ENCODE data around the gene VASN.

DNA sequence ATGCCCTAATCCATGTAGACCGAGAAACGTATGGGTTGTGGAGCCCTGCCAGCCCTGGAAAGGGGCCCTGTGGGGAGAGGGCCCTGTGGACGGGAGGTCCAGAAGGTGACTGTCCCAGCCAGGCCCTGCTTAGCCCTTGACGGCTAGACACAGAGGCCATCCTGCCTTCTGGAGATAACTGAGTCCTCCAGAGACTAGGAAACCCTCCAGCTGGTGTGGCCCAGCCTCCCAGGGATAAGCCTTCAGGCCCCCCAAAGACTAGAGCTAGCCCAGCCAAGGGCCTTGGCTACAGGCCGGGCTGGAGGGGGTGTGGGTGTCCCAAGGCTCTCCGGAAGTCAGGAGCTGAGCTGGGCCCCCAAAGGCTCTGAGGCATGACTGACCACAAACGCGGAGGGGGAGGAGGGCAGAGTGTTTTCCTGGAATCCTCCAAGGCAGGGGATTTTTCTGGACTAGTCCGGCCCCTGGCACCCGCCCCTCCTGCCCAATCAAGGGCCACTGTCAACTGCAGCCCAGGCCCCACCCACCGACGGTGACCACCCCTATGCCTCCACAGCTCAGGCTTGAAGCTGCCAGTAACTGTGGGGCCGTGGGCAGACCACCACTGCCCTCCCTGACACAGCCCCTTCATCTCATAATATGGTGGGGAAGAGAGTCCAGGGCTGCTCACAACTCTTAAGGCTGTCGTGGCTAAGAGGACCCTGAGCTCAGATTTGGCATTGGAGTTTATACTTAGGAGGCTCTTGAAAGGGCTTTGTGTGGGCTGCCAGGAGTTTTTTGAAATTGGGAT lies 885 bp upstream of the VASN start:
- TF ChIP-seq POLR2A (IDR thresholded peaks at IDR 0.05; ENCODE audit: low read depth) = no peak
- TF ChIP-seq, protein P1, sequence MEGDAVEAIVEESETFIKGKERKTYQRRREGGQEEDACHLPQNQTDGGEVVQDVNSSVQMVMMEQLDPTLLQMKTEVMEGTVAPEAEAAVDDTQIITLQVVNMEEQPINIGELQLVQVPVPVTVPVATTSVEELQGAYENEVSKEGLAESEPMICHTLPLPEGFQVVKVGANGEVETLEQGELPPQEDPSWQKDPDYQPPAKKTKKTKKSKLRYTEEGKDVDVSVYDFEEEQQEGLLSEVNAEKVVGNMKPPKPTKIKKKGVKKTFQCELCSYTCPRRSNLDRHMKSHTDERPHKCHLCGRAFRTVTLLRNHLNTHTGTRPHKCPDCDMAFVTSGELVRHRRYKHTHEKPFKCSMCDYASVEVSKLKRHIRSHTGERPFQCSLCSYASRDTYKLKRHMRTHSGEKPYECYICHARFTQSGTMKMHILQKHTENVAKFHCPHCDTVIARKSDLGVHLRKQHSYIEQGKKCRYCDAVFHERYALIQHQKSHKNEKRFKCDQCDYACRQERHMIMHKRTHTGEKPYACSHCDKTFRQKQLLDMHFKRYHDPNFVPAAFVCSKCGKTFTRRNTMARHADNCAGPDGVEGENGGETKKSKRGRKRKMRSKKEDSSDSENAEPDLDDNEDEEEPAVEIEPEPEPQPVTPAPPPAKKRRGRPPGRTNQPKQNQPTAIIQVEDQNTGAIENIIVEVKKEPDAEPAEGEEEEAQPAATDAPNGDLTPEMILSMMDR (IDR thresholded peaks at IDR 0.05) = no peak
- no peak for TF ChIP-seq EP300 (IDR thresholded peaks at IDR 0.05)
